SKM-1 treated with dmso at 0.1 percent for 144 hours (cell line): ENCODE data around the gene KLF15.

Experiments used
- DNase-seq: peaks from one replicate; lab custom pipeline; 2025; ENCODE audit not compliant: unreplicated experiment; lab: John Stamatoyannopoulos, UW

Gene KLF15

GRCh38 chr3:126389794-126390146 is 32.6 kb upstream of the KLF15 start:
- no peak for DNase-seq

GRCh38 chr3:126389112-126389793 is 32.0 kb upstream of the KLF15 start:
- peak; percentile 94 for DNase-seq

GRCh38 chr3:126381966-126382365 is 24.8 kb upstream of the KLF15 start:
- no peak for DNase-seq

DNA sequence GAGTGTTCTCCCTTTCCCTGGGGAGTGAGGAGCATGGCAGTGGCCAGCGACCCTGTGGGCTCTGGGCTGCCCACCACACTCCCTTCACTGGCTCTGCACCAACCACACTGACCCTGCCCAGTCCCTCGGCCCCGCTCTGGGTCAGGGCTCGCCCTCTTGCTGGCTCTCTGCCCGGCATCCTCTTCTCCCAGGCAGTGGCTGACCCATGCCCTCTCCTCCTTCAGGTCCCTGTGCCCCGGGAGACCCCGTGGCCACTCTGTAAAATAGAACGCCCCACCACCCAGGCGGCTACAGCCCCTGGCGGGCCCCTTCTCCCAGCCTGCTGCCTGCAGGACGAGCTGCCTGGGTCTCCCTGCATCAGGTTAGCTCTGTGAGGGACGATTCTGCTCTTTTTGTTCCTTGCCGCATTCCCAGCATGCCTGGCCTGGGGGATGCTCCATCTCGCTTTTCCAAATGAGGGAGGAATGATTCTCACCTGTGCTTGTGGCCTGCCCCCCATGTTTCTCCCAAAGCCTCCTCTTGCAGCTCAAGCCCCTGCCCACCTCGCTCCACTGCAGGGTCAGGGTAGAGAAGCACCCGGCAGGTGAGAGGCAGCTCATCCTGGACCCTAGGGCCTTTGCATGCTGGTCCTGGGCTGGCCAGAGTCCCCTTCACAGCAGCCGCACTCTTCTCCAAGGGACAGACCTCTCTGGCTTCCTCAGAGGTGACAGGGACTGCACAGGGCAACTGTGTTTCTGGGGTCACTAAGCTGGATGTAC is 23.0 kb upstream of the KLF15 start:
- no peak for DNase-seq

DNA sequence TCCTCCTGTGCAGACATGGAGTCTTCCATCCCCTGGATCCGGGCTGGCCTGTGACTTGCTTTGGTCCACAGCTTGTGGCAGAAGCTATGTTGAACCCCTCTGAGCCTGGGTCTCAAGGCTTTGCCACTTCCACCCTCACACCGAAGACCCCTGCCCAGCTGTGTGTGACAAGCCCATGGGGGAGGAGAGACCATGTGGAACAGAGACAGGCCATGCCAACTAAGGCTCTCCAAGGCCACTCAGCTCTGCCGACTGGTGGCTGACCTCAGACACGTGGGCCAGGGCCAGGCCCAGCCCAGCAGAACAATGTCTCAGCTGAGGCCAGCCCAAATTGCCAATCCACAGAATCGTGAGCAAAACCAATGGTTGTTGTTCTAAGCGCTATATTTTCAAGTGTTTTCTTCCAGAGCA is 21.1 kb upstream of the KLF15 start:
- no peak for DNase-seq

DNA sequence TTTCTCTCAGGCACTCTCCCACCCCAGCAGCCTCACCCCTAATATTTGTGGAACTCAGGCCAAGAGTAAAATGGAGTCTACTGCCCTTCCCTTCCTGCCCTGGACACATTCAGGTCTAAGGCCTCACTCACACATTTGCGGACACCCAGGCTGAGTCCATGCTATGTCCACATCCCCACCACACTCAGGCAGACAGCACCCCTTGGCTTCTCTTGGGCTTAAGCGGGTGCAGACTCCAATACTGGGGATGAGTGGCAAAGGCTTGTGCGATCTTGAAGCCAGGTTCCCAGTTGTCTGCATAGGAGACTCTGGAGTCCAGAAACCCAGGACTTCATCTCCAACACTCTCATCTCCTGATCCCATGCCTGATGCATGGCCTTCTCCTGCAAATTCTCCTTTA is 20.0 kb upstream of the KLF15 start:
- no peak for DNase-seq

GRCh38 chr3:126376444-126376843 is 19.2 kb upstream of the KLF15 start:
- no peak for DNase-seq

GRCh38 chr3:126375835-126376331 is 18.7 kb upstream of the KLF15 start:
- DNase-seq: no peak

DNA sequence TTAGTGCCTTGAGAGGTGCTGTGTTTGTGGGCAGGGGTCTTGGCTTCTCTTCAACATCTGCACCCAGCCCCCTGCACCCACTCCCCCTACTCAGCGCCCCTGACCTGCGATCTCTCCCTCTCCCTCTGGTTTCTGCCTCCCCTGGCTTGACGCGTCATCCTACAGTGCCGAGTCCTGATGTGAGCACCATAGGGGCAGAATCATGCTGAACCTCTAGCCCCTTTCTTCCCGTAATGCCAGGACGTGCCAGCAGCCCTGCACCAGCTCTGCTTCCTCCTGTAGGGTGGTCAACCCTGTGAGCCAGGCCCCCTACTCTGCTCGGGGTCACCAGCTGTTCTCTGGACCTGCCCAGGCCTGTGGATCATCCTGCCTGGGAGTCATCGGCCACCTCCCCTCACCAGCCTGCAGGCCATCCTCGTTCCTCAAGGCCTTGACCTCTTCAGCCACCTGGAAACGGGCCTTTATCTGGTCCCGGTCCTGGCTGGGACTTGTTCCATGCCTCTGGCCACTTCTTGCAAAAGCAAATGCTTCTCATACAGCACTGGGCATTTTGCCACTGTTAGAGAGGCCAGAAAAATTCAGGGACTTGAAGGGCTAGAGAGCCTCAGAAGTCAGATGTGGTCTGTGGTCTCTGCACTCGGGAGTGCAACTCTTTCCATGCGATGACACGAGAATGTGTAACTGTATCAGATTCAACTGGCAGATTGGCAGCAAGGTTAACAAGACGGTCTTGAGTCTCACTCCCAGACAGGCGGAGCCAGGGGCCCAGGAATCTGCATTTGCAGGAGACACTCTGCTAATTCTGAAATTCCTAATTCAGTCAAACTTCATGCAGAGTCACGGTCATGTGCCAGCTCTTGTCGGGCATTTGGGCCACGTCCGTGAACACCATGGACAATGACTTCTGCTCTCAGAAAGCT is 16.7 kb upstream of the KLF15 start:
- no peak for DNase-seq

- no peak for DNase-seq
These were observed 16.0 kb upstream of the KLF15 start for GRCh38 chr3:126373146-126373613.

- no peak for DNase-seq
These were observed 15.4 kb upstream of the KLF15 start for GRCh38 chr3:126372413-126373145.

GRCh38 chr3:126371096-126371705 is 14.0 kb upstream of the KLF15 start:
- DNase-seq: no peak

DNA sequence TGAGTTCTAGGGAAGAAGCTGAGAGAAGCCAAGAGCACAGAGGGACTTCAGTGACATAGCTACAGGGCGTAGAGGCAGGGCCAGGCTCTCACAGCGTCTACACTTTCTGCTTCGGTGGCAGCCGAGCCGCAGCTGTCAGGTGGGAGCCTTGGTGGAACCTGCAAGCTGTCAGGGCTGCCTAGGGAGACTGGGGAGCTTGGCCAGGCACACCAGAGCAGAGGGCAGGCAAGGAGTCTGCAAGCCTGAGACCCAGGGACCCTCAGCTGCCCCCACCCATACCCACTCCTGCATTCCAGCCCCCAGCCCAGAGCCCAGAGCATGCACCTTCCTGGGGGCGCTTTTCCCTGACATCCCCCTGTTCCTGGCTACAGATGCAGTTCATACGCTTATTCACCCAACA is 13.4 kb upstream of the KLF15 start:
- DNase-seq: no peak

DNA sequence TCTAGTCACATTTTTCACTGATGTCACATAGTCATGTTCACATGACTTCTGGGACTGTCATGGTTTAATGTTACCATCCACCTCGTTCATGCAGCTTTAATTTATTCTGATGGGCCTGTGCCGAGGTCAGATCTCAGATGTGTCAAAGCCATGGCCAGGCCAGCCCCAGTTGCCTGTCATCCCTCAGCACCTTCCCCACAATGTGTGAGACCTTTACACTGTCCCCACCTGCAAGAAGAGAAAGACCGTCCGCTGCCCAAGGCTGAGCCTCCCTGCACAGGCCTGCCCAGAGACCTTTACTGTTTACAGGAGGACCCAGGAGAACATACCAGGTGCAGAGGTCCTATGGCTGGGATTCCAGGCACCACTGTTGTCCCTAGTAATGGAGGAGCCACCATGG is 12.8 kb upstream of the KLF15 start:
- DNase-seq: no peak

DNA sequence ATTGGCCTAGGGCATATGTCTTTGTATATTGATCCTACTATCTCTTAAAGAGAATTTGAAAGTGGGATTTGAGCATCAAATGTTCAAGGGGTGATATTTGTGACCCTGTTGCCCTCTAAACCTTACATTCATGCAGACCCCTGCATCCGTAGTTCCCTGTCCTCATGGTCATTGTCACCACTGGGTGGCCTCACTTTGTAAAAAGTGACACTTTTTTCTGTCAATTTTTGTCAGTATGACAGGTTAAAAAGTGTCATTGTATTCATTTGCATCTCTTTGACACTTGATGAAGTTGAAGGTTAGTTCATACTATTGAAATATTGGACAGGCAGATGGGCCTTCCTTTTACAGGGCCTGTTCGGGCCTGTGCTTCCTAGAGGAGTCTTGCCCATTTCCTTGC is 12.3 kb upstream of the KLF15 start:
- DNase-seq: no peak

DNA sequence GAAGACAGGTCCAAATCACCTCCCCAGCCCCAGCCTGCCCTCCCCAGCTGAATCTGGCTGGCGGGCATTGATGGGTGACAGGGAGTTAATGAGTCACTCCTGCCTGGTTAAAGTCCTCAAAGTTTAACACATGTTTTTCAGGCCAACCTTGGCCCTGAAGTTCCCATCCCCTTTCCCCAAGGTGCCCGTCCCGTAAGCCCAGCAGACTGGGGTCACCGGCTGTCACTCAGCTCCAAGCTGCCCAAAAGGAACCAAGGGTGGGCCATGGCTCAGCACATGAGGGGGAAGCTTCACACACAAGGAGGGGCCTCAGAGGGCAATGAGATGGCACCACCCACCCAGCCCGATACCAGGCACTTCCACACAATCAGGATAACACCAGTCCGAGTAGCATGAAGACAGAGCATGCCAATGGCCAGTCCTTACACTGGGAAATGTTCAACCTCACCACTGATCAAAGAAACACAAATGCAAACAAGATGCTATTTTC is 10.2 kb upstream of the KLF15 start:
- no peak for DNase-seq

DNA sequence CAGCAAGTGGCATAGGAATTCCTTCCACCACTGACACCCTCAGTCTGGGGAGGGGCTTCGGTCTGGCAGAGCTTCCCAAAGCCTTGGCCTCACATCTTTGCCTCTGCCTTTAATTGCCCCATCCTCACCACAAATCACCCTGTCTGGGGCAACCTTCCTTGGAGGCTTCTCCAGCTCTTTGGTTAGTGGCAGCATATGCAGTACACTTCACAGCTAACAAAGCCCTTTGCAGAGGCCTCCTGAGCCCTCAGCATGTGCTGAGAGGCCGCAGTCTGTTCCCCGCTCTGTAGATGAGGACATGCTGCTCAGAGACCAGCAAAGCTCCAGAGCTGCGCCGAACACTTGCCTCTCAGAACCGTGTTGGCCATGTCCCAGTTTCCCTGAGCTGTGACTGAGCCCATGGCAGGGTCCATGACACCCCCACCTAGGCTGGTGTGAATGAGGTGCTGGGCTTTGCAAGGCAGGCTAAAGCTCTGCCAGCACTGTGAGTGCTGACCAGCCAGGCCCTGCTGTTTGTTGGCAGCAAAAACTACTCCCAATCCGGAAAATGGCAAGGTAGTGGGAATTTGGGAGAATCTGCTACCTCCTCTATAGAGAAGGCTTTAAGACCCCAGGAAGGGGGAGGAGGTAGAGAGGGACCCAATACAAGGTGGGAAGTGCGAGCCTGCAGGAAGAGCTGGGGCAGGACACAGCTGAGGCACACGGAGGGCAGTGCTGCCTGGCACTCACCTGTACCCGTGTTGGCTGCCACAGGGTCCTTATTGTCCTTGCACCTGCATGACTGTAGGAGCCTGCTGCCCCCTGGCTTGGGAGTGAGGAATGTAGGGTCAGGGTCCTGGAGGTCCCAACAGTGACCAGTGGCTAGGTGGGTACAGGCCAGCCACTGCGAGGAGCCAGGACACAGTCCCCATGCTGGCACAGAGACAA is 8.4 kb upstream of the KLF15 start:
- DNase-seq: no peak

DNA sequence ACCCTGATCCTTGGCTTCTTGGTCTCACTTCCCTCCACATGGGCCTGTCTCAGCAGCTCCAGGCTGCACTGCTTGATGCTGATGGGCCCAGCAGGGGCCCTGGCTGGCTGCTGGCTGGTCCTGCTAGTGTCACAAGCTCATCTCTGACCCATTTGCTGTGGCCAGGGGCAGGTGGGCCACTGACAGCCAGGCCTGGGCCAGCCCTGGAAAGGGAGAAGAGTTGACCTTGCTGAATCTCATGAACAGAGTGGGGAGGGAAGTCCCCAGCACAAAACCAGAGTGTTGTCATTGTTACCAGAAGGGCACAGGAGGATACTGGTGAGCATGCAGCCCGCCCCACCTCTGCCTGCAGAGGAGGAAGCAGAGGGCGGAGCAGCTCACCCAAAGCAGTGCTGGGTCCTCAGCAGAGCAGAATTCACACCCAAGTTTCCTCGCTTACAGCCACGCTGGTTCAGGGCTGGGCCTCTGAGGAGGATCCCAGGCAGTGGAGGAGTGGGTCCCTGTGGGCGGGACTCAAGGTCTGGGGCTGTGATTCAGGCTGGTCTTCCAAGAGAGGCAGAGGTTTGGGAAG is 7.6 kb upstream of the KLF15 start:
- peak; percentile 17 for DNase-seq
